ENCODE results near the gene TBC1D20. TPM values are rescaled to one million over a fixed set of nuclear protein-coding genes. Genes with fewer than 3 reads are reported as not detected.

Gene TBC1D20
- total and polyA plus RNA-seq, 2 experiments from 2014 or later: 4.8 to 15.0 TPM

DNA sequence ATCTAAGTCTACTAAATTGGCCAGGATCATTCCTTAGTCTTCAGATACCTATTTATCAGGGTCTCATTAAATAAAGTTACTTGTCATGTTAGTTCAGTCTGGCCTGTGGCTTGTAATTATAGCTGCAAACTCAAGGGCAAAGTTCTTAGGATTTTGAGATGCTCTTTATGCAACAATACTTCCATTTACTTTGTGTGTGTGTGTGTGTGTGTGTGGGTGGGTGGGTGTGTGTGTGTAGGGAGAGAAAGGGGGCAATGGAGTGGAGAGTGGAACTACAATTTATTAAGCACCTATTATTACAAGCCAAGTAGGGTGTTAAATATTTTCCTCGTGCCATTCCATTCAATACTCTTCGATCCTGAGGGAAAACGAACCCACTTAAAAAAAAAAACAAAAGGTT, 17.7 kb upstream of the TBC1D20 start (continued):
- TF ChIP-seq ZNF331 (CRISPR knock-in tag; IDR thresholded peaks at IDR 0.05; ENCODE audit: low read depth) (no peak), ZNF462 (CRISPR knock-in tag; IDR thresholded peaks at IDR 0.05) (no peak), ZNF114 (CRISPR knock-in tag; IDR thresholded peaks at IDR 0.05) (no peak)

DNA sequence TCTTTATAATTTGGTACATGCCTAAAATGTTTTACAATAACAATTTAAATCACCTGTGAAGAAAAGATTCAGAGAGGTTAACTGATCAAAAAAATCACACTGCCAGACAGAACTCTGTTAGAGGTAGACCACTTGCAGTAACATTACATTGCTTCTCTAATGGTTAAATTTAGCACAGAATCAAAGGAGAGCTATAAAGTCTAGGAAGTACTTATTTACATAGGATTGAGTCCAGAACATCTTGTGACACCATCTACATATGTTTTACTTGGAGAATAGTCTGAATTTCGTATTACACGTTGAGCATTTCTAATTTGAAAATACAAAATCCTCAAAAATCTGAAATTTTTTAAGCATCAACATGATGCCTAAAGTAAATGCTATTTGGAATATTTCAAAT, 17.2 kb upstream of the TBC1D20 start:
- Histone ChIP-seq H3K4me2 (no peak overlapping the region), H3K27ac (ENCODE audit: low read depth) (no peak overlapping the region), H3K27me3 (ENCODE audit: insufficient read depth) (no peaks in the 10 kb centered on the region), H3F3A (replicated peaks; ENCODE audit: low read depth) (peaks cover 18% of the 10 kb centered on the region), H2AFZ (no peak overlapping the region), H3K79me2 (replicated peaks; ENCODE audit: insufficient read depth) (no peaks in the 10 kb centered on the region), H4K20me1 (replicated peaks; ENCODE audit: insufficient read depth) (peaks cover 43% of the 10 kb centered on the region), H3K9me2 (ENCODE audit: insufficient read depth) (no peaks in the 10 kb centered on the region), H3K4me3 (no peak overlapping the region), H3K36me3 (ENCODE audit: insufficient read depth) (peaks cover 41% of the 10 kb centered on the region), H3K4me1 (ENCODE audit: insufficient read depth) (no peaks in the 10 kb centered on the region)
- peaks cover 13% of the 10 kb centered on the region for H3K27me3 Mint-ChIP-seq (ENCODE audit: insufficient read depth, low read depth, poor library complexity)
- ATAC-seq (no peak), DNase-seq (ENCODE audit: low spot score) (no peak)
- no peak for TF ChIP-seq NANOG (IDR thresholded peaks at IDR 0.05; ENCODE audit: borderline replicate concordance)
- no peak overlapping the region for H3K4me3 Mint-ChIP-seq
- H3K4me1 Mint-ChIP-seq: no peaks in the 10 kb centered on the region
- H3K9me3 Mint-ChIP-seq: 0 out of 3 replicates have a peak, but pooled peaks cover 3% of the 10 kb centered on the region
- no peak overlapping the region for H3K27ac Mint-ChIP-seq
- peaks cover 63% of the 10 kb centered on the region for H3K36me3 Mint-ChIP-seq (ENCODE audit: low read depth)

DNA sequence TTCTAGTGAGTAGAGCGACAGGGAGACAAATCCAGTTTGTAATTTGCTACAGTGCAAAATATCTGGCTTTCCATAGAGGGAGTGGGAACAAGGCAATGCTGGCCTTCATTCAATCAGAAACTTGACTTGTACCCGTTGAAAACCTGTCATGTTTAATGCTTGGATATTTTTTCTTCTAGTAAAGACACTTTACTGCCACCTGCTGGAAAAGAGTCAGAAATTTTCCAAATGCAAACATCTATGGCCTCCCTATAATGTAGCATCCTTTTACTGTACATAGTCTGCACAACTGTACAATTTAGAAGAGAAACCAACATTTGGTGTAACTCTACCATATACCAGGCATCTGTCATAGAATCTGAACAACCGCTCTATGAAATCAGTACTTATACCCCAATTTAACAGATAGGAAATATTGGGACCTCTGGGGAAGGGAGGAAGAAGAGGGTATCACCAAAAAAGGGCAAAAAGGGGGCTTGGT, 16.7 kb upstream of the TBC1D20 start:
- Histone ChIP-seq H3K79me2 (replicated peaks; ENCODE audit: insufficient read depth) (no peaks in the 10 kb centered on the region), H3K4me2 (no peak overlapping the region), H3K4me1 (ENCODE audit: insufficient read depth) (no peaks in the 10 kb centered on the region), H3K27me3 (ENCODE audit: insufficient read depth) (no peaks in the 10 kb centered on the region), H3K27ac (ENCODE audit: low read depth) (no peak overlapping the region), H3K9me2 (ENCODE audit: insufficient read depth) (no peaks in the 10 kb centered on the region), H3K4me3 (no peak overlapping the region), H3K36me3 (ENCODE audit: insufficient read depth) (peaks cover 36% of the 10 kb centered on the region), H4K20me1 (replicated peaks; ENCODE audit: insufficient read depth) (peaks cover 39% of the 10 kb centered on the region), H2AFZ (no peak overlapping the region), H3F3A (replicated peaks; ENCODE audit: low read depth) (peaks cover 13% of the 10 kb centered on the region; the same call in 1 of the 2 replicates)
- Mint-ChIP-seq H3K9me3 (0 out of 3 replicates have a peak, but pooled peaks cover 3% of the 10 kb centered on the region), H3K27ac (no peak overlapping the region), H3K4me1 (no peaks in the 10 kb centered on the region), H3K4me3 (no peak overlapping the region), H3K27me3 (ENCODE audit: insufficient read depth, low read depth, poor library complexity) (peaks cover 13% of the 10 kb centered on the region), H3K36me3 (ENCODE audit: low read depth) (peaks cover 62% of the 10 kb centered on the region)
- DNase-seq (ENCODE audit: low spot score): peak; percentile 83
- ATAC-seq: peak; percentile 36; the same call in 2 of the 3 replicates
- peak; percentile 50 to 79 for TF ChIP-seq CTCF (conservative IDR thresholded peaks at IDR 0.05; ENCODE audit: low read depth in 2 of 2)

All from GM23338 (cell line).